GM12865 (cell line): ENCODE data around the gene CST9L.

Source experiments
- DNase-seq: peaks from one replicate; pipeline ENCODE4 v3.0.0; 2010; ENCODE audit warnings: low read depth
- H3K4me3 ChIP-seq: 2 replicates; pipeline ENCODE4 v1.5.1; 2011; ENCODE audit warnings: mild to moderate bottlenecking, low read depth, low read length, control low read depth
- TF ChIP-seq, protein P1 (sequence below): IDR thresholded peaks from 2 replicates; pipeline ENCODE4 v1.5.1; 2011; ENCODE audit warnings: low read length, control low read depth, low read depth, inconsistent platforms; ENCODE audit not compliant: insufficient read depth; ENCODE audit errors: missing control alignments

Gene CST9L

DNA sequence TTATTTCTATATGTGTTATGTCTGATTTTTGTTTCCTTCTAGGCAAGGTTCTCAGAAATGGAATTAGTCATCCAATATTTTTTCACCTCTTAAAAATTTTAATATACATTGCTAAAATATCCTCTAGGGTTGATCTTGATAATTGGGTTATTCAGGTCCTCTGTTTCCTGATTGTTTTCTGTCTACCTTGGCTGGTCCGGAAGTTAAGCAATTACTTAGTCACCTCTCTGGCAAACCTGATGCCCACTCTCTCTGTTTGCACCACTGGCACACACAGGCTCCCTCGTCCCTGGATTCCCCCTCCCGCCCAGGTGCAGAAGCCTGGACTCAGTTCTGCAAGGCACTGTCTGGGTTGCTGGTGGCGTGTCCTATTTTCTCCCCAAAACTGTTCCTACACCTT is 27.7 kb downstream of the CST9L start:
- TF ChIP-seq, protein P1, sequence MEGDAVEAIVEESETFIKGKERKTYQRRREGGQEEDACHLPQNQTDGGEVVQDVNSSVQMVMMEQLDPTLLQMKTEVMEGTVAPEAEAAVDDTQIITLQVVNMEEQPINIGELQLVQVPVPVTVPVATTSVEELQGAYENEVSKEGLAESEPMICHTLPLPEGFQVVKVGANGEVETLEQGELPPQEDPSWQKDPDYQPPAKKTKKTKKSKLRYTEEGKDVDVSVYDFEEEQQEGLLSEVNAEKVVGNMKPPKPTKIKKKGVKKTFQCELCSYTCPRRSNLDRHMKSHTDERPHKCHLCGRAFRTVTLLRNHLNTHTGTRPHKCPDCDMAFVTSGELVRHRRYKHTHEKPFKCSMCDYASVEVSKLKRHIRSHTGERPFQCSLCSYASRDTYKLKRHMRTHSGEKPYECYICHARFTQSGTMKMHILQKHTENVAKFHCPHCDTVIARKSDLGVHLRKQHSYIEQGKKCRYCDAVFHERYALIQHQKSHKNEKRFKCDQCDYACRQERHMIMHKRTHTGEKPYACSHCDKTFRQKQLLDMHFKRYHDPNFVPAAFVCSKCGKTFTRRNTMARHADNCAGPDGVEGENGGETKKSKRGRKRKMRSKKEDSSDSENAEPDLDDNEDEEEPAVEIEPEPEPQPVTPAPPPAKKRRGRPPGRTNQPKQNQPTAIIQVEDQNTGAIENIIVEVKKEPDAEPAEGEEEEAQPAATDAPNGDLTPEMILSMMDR: no peak
- H3K4me3 ChIP-seq: no peak overlapping the region
- no peak for DNase-seq

DNA sequence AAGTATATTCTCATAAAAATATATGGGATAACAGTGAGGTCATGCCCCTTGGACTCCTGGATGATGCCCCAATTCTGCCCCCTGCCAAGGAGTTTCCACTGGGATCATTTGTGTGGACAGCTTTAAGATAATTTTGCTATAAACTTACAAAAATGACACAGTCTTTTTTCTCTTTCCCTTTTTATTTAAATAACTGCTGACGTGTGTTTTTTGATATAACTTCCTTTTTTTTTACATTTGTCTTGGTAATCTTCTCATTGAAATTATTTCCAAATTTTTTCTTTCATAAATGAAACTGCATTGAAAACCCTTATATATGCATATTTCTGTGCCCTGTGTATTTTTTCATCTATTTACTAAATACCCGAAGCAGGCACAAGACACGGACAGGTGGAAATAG is 31.3 kb downstream of the CST9L start:
- DNase-seq: no peak
- no peak overlapping the region for H3K4me3 ChIP-seq
- TF ChIP-seq, protein P1: no peak

DNA sequence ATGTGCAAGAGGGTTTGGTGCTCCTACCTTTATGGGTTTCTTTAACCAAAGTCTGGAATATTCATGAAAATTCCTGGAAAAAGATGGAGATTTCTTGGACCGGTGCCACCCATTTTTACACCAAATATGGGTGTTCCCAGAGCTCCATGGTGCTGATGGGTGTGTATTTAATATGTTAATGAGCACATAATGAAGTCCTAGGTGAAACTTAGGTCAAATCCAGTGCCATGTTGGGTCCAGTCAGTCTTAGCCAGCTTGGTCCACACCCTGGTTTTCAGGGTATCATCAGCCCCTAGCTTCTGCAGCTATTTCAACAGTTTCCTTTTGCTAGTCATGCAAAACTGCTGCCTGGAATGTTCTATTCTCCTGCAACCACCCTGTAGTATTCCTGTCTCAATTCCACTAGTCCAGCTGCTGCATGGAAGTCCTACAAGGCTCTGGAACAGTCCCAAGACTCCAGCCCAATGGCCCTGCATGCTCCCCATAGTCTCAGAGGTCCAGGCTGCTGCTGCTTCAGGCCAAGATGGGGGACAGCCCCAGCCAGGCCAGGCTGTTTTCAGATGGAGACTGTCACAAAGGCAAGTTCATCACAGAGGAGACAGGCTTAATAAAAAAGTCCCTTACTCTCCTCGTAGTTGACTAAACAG is 31.8 kb downstream of the CST9L start:
- DNase-seq: no peak
- H3K4me3 ChIP-seq: no peak overlapping the region
- TF ChIP-seq, protein P1: no peak

DNA sequence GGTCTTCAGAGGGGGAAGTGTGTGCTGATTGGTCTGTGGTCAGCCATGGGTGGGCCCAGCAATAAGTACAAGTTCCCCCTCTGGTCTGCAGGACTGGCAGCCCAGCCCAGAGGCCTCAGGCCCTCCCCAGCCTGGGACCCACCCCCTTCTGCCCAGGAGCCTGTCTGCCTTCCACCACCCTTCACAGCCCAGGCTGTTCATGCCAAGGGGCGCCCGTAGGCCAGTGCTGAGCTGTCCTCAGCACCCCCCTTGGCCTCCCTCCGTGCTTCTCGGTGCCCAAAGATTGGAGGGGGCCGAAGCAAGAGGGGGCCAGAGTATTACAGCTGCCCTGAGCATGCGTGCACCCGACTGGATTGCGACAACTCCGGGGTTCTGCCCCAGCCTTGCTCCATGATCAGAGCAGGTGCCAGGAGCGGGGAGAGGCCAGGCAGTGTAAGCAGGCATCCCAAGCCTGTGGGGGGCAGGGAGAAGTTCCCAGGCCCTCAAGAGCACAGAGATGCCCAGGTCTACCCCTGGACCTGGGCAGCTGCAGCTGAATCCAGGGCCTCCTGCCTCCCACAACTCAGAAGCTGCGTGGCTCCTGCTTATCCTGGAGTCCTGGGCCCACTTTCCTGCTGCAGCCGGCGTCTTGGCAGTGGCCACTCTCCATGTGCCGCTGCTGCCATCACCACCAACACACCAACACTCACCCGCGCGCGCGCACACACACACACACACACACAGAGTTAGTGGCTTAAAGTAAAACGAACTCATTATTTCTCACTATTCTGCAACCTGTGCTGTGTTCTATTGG is 33.3 kb downstream of the CST9L start:
- H3K4me3 ChIP-seq: no peak overlapping the region
- no peak for DNase-seq
- TF ChIP-seq, protein P1: no peak

DNA sequence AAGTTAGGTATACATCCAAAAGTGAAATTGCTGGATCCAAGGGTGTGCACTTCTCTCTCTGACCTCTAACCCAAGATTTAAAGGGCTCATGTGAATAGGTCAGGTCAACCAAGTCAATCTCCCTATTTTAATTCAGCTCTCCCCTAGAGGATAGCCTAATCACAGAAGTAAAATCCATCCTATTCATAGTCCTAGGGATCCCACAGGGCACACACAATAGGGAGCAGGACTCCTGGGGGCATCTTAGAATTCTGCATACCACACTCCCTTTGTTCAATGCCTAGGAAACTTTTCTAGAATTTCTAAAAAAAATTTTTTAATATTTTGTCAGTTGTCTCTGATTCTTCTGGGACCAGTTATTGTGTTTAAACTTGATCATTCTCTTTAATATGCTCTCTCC is 35.1 kb downstream of the CST9L start:
- TF ChIP-seq, protein P1: no peak
- no peak for DNase-seq
- no peak overlapping the region for H3K4me3 ChIP-seq

DNA sequence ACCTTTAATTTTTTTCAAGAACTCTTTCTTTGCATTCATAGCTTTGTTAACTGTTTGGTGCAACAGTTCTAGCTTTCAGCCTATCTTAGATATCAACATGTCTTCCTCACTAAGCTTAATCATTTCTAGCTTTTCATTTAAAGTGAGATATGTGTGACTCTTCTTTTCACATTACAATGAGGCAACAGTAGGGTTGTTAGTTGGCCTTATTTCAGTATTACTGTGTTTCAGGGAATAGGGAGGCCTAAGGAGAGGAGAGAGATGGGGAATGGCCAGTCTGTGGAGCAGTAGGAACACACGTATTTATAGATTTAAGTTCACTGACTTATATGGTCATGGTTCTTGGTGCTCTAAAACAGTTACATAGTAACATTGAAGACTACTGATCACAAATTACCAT is 35.8 kb downstream of the CST9L start:
- H3K4me3 ChIP-seq: no peak overlapping the region
- no peak for DNase-seq
- TF ChIP-seq, protein P1: no peak
